HepG2 (cell line): ENCODE data around the gene AGAP1. TPM values are rescaled to one million over a fixed set of nuclear protein-coding genes. Genes with fewer than 3 reads are reported as not detected.

Experiments
- ATAC-seq: fragments of 200-7000 bp; cut with Tn5 transposase; 3 replicates; pipeline ENCODE4 v1.9.1; 2020; ENCODE audit warnings: mild to moderate bottlenecking, moderate library complexity
- BruUV-seq: library from RNA; stranded (reverse); fragments of 400-500 nt; replicated peaks from 2 replicates; lab custom pipeline; 2021; lab: Mats Ljungman, UMichigan
- CTCF ChIA-PET: fragments of 300-600 bp; formaldehyde crosslinking; extraction: SDS; loops from one replicate; lab custom pipeline; 2021; ENCODE audit warnings: low total read pairs, inconsistent platforms, low intra/inter-chr PET ratio; lab: Yijun Ruan, JAX
- POLR2A ChIA-PET: fragments of 350-600 bp; sonication (Branson Sonifier 250); formaldehyde crosslinking; loops from one replicate; lab custom pipeline; 2020; ENCODE audit warnings: antibody characterized with exemption, inconsistent platforms; lab: Yijun Ruan, JAX
- DNase-seq: peaks from one replicate; pipeline ENCODE4 v3.0.0-alpha.2; 2015; ENCODE audit warnings: low spot score
- FAIRE-seq: peaks from 3 replicates; lab custom pipeline; 2011; peaks lifted over from hg19 to GRCh38; lab: Jason Lieb, UNC
- H2AFZ ChIP-seq: one replicate; pipeline ENCODE4 v1.6.1; 2011; ENCODE audit warnings: low read length, inconsistent platforms
- H3K27ac ChIP-seq: fragments of 300-600 bp; 3 replicates; pipeline ENCODE4 v1.8.0; 2011; ENCODE audit warnings: mixed run types, mild to moderate bottlenecking, mixed read lengths, low read length, inconsistent platforms; ENCODE audit not compliant: insufficient read depth; ENCODE audit errors: extremely low read length
- H3K27me3 ChIP-seq, 2 experiments: fragments of 200-600 bp in 1 of 2; 2 replicates in 1 of 2; 3 replicates in 1 of 2; pipeline versions ENCODE4 v1.6.0 to v1.8.0; 2011; ENCODE audit warnings: low read length in 2 of 2, mild to moderate bottlenecking in 2 of 2, moderate library complexity in 2 of 2, inconsistent platforms in 1 of 2; ENCODE audit not compliant: insufficient read depth in 2 of 2, control insufficient read depth in 1 of 2
- H3K36me3 ChIP-seq, 2 experiments: fragments of 200-600 bp in 1 of 2; replicated peaks in 1 of 2; 2 replicates in 1 of 2; 3 replicates in 1 of 2; pipeline versions ENCODE4 v1.5.1 to v1.8.0; 2011; ENCODE audit warnings: low read length in 2 of 2, inconsistent platforms in 1 of 2; ENCODE audit not compliant: insufficient read depth in 2 of 2, control insufficient read depth in 1 of 2
- H3K4me1 ChIP-seq: 2 replicates; pipeline ENCODE4 v1.5.1; 2012; ENCODE audit warnings: low read length, inconsistent platforms; ENCODE audit not compliant: insufficient read depth
- H3K4me2 ChIP-seq: 2 replicates; pipeline ENCODE4 v1.6.0; 2011; ENCODE audit warnings: low read depth, low read length, inconsistent platforms
- H3K4me3 ChIP-seq, 3 experiments: fragments of 200-600 bp in 1 of 3; sonication (generic), shearing (Covaris generic) in 1 of 3; replicated peaks in 1 of 3; 2 replicates each; pipeline ENCODE4 v1.5.1; 2011 to 2016; ENCODE audit warnings: low read length in 3 of 3, inconsistent platforms in 2 of 3, low read depth in 2 of 3, mild to moderate bottlenecking in 2 of 3, control low read depth in 1 of 3, mixed read lengths in 1 of 3; ENCODE audit not compliant: insufficient read depth in 1 of 3
- H3K79me2 ChIP-seq: one replicate; pipeline ENCODE4 v1.6.1; 2011; ENCODE audit warnings: low read length, inconsistent platforms; ENCODE audit not compliant: insufficient read depth
- H3K9ac ChIP-seq: 2 replicates; pipeline ENCODE4 v1.6.0; 2011; ENCODE audit warnings: mild to moderate bottlenecking, low read depth, low read length, inconsistent platforms; ENCODE audit not compliant: insufficient read depth
- H3K9me3 ChIP-seq: 2 replicates; pipeline ENCODE4 v1.5.1; 2012; ENCODE audit warnings: mild to moderate bottlenecking, low read length
- H4K20me1 ChIP-seq: 2 replicates; pipeline ENCODE4 v1.6.0; 2011; ENCODE audit warnings: inconsistent platforms, mild to moderate bottlenecking, low read length, moderate library complexity; ENCODE audit not compliant: insufficient read depth
- HCFC1 ChIP-seq: fragments of 150-350 bp; IDR thresholded peaks from 2 replicates; pipeline ENCODE4 v1.6.1; 2014; ENCODE audit warnings: low read depth, low read length
- HNRNPK ChIP-seq: fragments of 200-400 bp; formaldehyde crosslinking; IDR thresholded peaks from 2 replicates; pipeline ENCODE4 v1.6.1; 2018; ENCODE audit warnings: low read length, low read depth, moderate library complexity, mild to moderate bottlenecking; ENCODE audit not compliant: poor library complexity, severe bottlenecking
- NCOA5 ChIP-seq: sonication (generic); formaldehyde crosslinking; IDR thresholded peaks from 2 replicates; pipeline ENCODE4 v1.4.0; 2020; ENCODE audit warnings: missing genetic modification reagents
- PCBP2 ChIP-seq: fragments of 200-400 bp; formaldehyde crosslinking; optimal IDR thresholded peaks from 2 replicates; pipeline ENCODE3; 2018; ENCODE audit warnings: low read length, low read depth; ENCODE audit not compliant: poor library complexity, severe bottlenecking
- XRCC5 ChIP-seq: fragments of 200-400 bp; formaldehyde crosslinking; optimal IDR thresholded peaks from 2 replicates; pipeline ENCODE3; 2017; ENCODE audit warnings: mild to moderate bottlenecking, low read length
- ZFP82 ChIP-seq: sonication (generic); formaldehyde crosslinking; IDR thresholded peaks from 2 replicates; pipeline ENCODE4 v1.5.1; 2020; ENCODE audit warnings: mild to moderate bottlenecking, missing genetic modification reagents, borderline replicate concordance
- ZNF766 ChIP-seq: sonication (generic); formaldehyde crosslinking; IDR thresholded peaks from 2 replicates; pipeline ENCODE4 v1.5.0; 2020; ENCODE audit warnings: missing genetic modification reagents, borderline replicate concordance
- ZNF768 ChIP-seq: sonication (generic); formaldehyde crosslinking; IDR thresholded peaks from 2 replicates; pipeline ENCODE4 v1.4.0; 2020; ENCODE audit warnings: missing genetic modification reagents
- WGBS: methylation state at CpG from one replicate; pipeline ENCODE4 v1.1.6; 2017; ENCODE audit warnings: low lambda C conversion rate; 5-methylcytosine and 5-hydroxymethylcytosine counted together
- in situ Hi-C: cut with HindIII; loops from 2 replicates; pipeline ENCODE4 v1.10.0; 2017; ENCODE audit warnings: low pct_unique_long_range_greater_than_20kb; ENCODE audit not compliant: extremely low pct_ligation_motif_present
- intact Hi-C: fragments of 100-400 bp; cut with micrococcal nuclease; formaldehyde crosslinking; loops from one replicate; pipeline ENCODE4 v1.10.0; 2022; ENCODE audit not compliant: unreplicated experiment
- polyA plus RNA-seq, 8 experiments: library from polyadenylated mRNA; depleted of rRNA in 3 of 8; stranded (reverse) in 7 of 8; unstranded in 1 of 8; fragments of >200 nt; fragmentation: Illumina TruSeq in 4 of 8; extraction: Trizol in 4 of 8; gene quantifications; 2 replicates each; pipeline versions ENCODE4 v1.2.1 to v1.2.3, GENCODE V29; 2011 to 2016; ENCODE audit warnings: low read depth in 4 of 8, missing spikeins in 1 of 8, mixed read lengths in 1 of 8; ENCODE audit not compliant: insufficient read depth in 1 of 8
- total RNA-seq, 5 experiments: library from RNA; depleted of rRNA; stranded (reverse); fragments of >200 nt; fragmentation: Illumina TruSeq; extraction: Trizol; gene quantifications; 2 replicates each; pipeline ENCODE4 v1.2.3, GENCODE V29; 2016; ENCODE audit warnings: low read depth in 1 of 5

AGAP1 gene
- total and polyA plus RNA-seq, 2 of the 13 experiments (the other 11 are each of a cell fraction or from before 2014, with no cell fraction given): 21.2 to 32.7 TPM

DNA sequence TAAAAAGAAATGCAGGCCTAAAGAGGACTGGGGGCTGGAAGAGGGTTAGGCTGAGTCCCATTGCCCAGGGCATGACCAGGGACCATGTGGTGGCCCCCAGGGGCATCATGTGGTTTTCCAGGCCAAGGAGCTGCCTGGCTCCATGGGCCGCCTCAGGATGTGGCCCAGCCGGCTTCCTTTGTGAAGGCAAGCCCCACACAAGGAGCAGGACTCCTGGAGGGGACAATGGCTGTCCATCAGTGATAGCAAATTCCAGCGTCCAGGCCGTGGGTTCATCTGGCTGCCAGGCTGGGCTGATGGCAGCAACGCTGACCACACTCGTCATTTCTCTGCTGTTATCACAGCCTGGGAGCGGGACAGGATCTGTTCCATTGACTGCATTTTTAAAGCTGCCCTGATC, 591.8 kb downstream of the AGAP1 start:
- ATAC-seq (no peak), DNase-seq (no peak), FAIRE-seq (no peak)
- ChIA-PET CTCF (no interaction called here), POLR2A (no interaction called here)
- Histone ChIP-seq H3K36me3 (no peaks in the 10 kb centered on the region), H3K9me3 (no peaks in the 10 kb centered on the region), H3K27ac (no peak overlapping the region), H3K9ac (no peak overlapping the region), H3K4me3 (no peak overlapping the region), H3K4me2 (no peak overlapping the region), H3K27me3 (no peaks in the 10 kb centered on the region), H3K79me2 (no peaks in the 10 kb centered on the region), H2AFZ (no peak overlapping the region), H3K4me1 (peaks cover 10% of the 10 kb centered on the region; the same call in 1 of the 2 replicates), H4K20me1 (no peaks in the 10 kb centered on the region)
- WGBS: 98% methylated on average over 3 of the region's 7 CpGs
- in situ Hi-C loops: no loop called here
- intact Hi-C loops: no loop called here
- TF ChIP-seq ZNF768 (CRISPR knock-in tag) (peak; percentile 28; the same call in 1 of the 2 replicates), NCOA5 (CRISPR knock-in tag) (no peak)
- BruUV-seq: no TSS peak

DNA sequence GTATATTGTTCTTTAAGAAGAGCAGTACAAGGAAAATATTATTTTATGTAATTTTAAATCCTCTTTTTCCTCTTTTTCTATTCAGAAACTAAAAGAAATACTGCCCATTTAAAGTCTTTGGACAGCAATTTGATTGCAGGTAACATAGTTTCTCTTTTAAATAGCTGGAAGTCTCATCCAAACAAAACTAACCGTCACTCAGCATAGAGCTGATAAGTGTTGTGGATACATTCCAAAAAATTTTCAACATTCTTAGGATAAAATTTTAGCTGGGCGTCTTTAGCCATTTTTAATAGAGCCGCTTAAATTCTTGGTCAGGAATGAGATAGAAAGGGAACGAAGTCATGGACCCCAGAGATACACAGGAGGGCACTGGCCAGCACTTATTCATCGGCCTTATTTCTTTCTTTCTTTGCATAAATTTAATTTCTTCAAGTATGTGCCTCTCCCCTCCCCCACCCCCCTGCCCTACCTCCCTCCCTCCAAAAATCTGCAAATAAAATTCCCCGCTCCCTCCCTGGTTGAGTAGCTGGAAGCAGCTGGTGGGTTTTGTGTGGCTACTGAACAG, 592.6 kb downstream of the AGAP1 start:
- in situ Hi-C loops: no loop called here
- no peak overlapping the region for H3K4me3 ChIP-seq
- no peaks in the 10 kb centered on the region for H3K79me2 ChIP-seq
- H3K4me1 ChIP-seq: peaks cover 10% of the 10 kb centered on the region; the same call in 1 of the 2 replicates
- no peak overlapping the region for H3K4me2 ChIP-seq
- TF ChIP-seq HCFC1: no peak
- TF ChIP-seq PCBP2: peak; percentile 53
- TF ChIP-seq ZFP82: no peak
- no peak for TF ChIP-seq XRCC5
- TF ChIP-seq HNRNPK: peak; percentile 67
- no peak for TF ChIP-seq ZNF766
- ATAC-seq (no peak), FAIRE-seq (no peak), DNase-seq (no peak)
- H3K36me3 ChIP-seq: no peaks in the 10 kb centered on the region
- ChIA-PET POLR2A (no interaction called here), CTCF (no interaction called here)
- H3K9ac ChIP-seq: no peak overlapping the region
- BruUV-seq: no TSS peak
- no peaks in the 10 kb centered on the region for H4K20me1 ChIP-seq
- no peak overlapping the region for H3K27ac ChIP-seq
- no peaks in the 10 kb centered on the region for H3K27me3 ChIP-seq
- no peak overlapping the region for H2AFZ ChIP-seq
- intact Hi-C loops: no loop called here
- H3K9me3 ChIP-seq: no peaks in the 10 kb centered on the region
- 89% methylated on average over 6 of the region's 6 CpGs for whole genome bisulfite sequencing
